GM23338 (cell line): ENCODE measurements around the gene MAP2K4. TPM values are rescaled to one million over a fixed set of nuclear protein-coding genes. Genes with fewer than 3 reads are reported as not detected.

Experiments
- ATAC-seq: fragments of 200-7000 bp; cut with Tn5 transposase; 3 replicates; pipeline ENCODE4 v1.9.1; 2020
- DNase-seq: peaks from one replicate; pipeline ENCODE4 v3.0.0-alpha.2; 2015; ENCODE audit warnings: low spot score
- H2AFZ ChIP-seq: fragments of 200-600 bp; sonication (generic); 2 replicates; pipeline ENCODE4 v1.8.0; 2016; ENCODE audit warnings: antibody characterized with exemption, mild to moderate bottlenecking, moderate library complexity
- H3F3A ChIP-seq: fragments of 200-600 bp; sonication (generic); replicated peaks from 2 replicates; pipeline ENCODE4 v1.8.0; 2017; ENCODE audit warnings: antibody characterized with exemption, mixed run types, low read depth
- H3K27ac ChIP-seq: fragments of 200-600 bp; sonication (generic); 2 replicates; pipeline ENCODE4 v1.6.1; 2016; ENCODE audit warnings: low read depth
- H3K27me3 ChIP-seq: fragments of 200-600 bp; sonication (generic); 2 replicates; pipeline ENCODE4 v1.8.0; 2016; ENCODE audit warnings: mild to moderate bottlenecking, mixed run types, moderate library complexity; ENCODE audit not compliant: insufficient read depth
- H3K36me3 ChIP-seq: fragments of 200-600 bp; sonication (generic); 2 replicates; pipeline ENCODE4 v1.8.0; 2016; ENCODE audit warnings: mild to moderate bottlenecking; ENCODE audit not compliant: insufficient read depth
- H3K4me1 ChIP-seq: fragments of 200-600 bp; sonication (generic); 2 replicates; pipeline ENCODE4 v1.8.0; 2016; ENCODE audit warnings: mild to moderate bottlenecking, moderate library complexity; ENCODE audit not compliant: insufficient read depth
- H3K4me2 ChIP-seq: fragments of 200-600 bp; sonication (generic); 2 replicates; pipeline ENCODE4 v1.7.1; 2017; ENCODE audit warnings: mixed run types
- H3K4me3 ChIP-seq: fragments of 200-600 bp; sonication (generic); 2 replicates; pipeline ENCODE4 v1.6.1; 2016; ENCODE audit warnings: mixed run types
- H3K79me2 ChIP-seq: fragments of 200-600 bp; sonication (generic); replicated peaks from 2 replicates; pipeline ENCODE4 v1.8.0; 2017; ENCODE audit warnings: mild to moderate bottlenecking; ENCODE audit not compliant: insufficient read depth
- H3K9me2 ChIP-seq: fragments of 200-600 bp; sonication (generic); 2 replicates; pipeline ENCODE4 v1.8.0; 2017; ENCODE audit not compliant: insufficient read depth
- H4K20me1 ChIP-seq: fragments of 200-600 bp; sonication (generic); replicated peaks from 2 replicates; pipeline ENCODE4 v1.8.0; 2017; ENCODE audit warnings: mild to moderate bottlenecking; ENCODE audit not compliant: insufficient read depth
- H3K27ac Mint-ChIP-seq: 2 replicates; pipeline ENCODE4 v1.8.0; 2020; ENCODE audit warnings: inconsistent platforms, mild to moderate bottlenecking, moderate library complexity, mixed read lengths
- H3K27me3 Mint-ChIP-seq: 3 replicates; pipeline ENCODE4 v1.8.0; 2022; ENCODE audit warnings: low read depth, mild to moderate bottlenecking, moderate library complexity, mixed read lengths, inconsistent platforms; ENCODE audit not compliant: insufficient read depth, poor library complexity
- H3K36me3 Mint-ChIP-seq: 3 replicates; pipeline ENCODE4 v1.8.0; 2021; ENCODE audit warnings: low read depth, mild to moderate bottlenecking, inconsistent platforms, moderate library complexity, mixed read lengths
- H3K4me1 Mint-ChIP-seq: 3 replicates; pipeline ENCODE4 v1.8.0; 2020; ENCODE audit warnings: mild to moderate bottlenecking, inconsistent platforms, mixed read lengths
- H3K4me3 Mint-ChIP-seq: 3 replicates; pipeline ENCODE4 v1.8.0; 2021; ENCODE audit warnings: moderate library complexity, mild to moderate bottlenecking, inconsistent platforms, mixed read lengths
- H3K9me3 Mint-ChIP-seq: 3 replicates; pipeline ENCODE4 v1.8.0; 2020; ENCODE audit warnings: moderate library complexity, mild to moderate bottlenecking, inconsistent platforms, mixed read lengths
- CREB1 ChIP-seq: fragments of 250-450 bp; sonication (Bioruptor Pico); IDR thresholded peaks from 2 replicates; pipeline ENCODE4 v1.5.0; 2020; ENCODE audit warnings: low read depth, mild to moderate bottlenecking, moderate library complexity
- ETS1 ChIP-seq: IDR thresholded peaks from 2 replicates; pipeline ENCODE4 v1.6.1; 2016; ENCODE audit warnings: antibody characterized with exemption
- EZH2 ChIP-seq: fragments of 200-600 bp; sonication (generic); IDR thresholded peaks from one replicate; pipeline ENCODE4 v1.8.0; 2017; ENCODE audit warnings: antibody characterized with exemption, mild to moderate bottlenecking, low read depth; ENCODE audit not compliant: unreplicated experiment
- EZH2phosphoT487 ChIP-seq: fragments of 200-600 bp; sonication (generic); IDR thresholded peaks from one replicate; pipeline ENCODE4 v1.8.1; 2018; ENCODE audit warnings: antibody characterized with exemption; ENCODE audit not compliant: unreplicated experiment
- JUNB ChIP-seq: IDR thresholded peaks from one replicate; pipeline ENCODE4 v1.6.1; 2016; ENCODE audit warnings: antibody characterized with exemption; ENCODE audit not compliant: unreplicated experiment
- STAT1 ChIP-seq: IDR thresholded peaks from one replicate; pipeline ENCODE4 v1.6.1; 2016; ENCODE audit warnings: antibody characterized with exemption; ENCODE audit not compliant: unreplicated experiment
- ZNF114 ChIP-seq: fragments of 250-450 bp; sonication (Bioruptor Pico); IDR thresholded peaks from 2 replicates; pipeline ENCODE4 v1.5.0; 2020; ENCODE audit warnings: mild to moderate bottlenecking, moderate library complexity
- ZNF462 ChIP-seq: fragments of 250-450 bp; sonication (Bioruptor Pico); IDR thresholded peaks from 2 replicates; pipeline ENCODE4 v1.5.0; 2020; ENCODE audit warnings: mild to moderate bottlenecking, moderate library complexity
- polyA plus RNA-seq: library from polyadenylated mRNA; unstranded; fragments of >200 nt; fragmentation: Nextera tagmentation; extraction: Ambion mirVana; gene quantifications from 2 replicates; pipeline ENCODE4 v1.2.1, GENCODE V29; 2016
- total RNA-seq: library from RNA; depleted of rRNA; stranded (reverse); fragments of >200 nt; shearing (Covaris generic); gene quantifications from 2 replicates; pipeline ENCODE4 v1.2.3, GENCODE V29; 2014

Gene MAP2K4
- total and polyA plus RNA-seq, 2 experiments from 2014 or later, result 25.3 to 36.4 TPM

DNA sequence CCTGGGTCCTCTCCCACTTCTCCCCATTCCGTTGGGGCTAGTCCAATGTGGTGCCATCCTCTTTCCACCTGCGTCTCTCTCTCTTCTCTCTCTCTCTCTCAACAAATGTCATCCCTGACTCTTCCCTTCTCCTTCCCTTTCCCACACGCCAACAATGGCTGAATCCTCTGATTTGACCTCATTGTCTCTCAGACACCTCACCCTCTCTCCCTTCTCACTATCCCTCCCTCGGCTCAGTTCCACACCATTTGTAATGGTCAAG lies 22.8 kb upstream of the MAP2K4 start (continued):
- TF ChIP-seq ZNF462 (no peak), CREB1 (no peak), ZNF114 (CRISPR knock-in tag) (no peak), JUNB (no peak), EZH2 (no peak), ETS1 (no peak), STAT1 (no peak)

DNA sequence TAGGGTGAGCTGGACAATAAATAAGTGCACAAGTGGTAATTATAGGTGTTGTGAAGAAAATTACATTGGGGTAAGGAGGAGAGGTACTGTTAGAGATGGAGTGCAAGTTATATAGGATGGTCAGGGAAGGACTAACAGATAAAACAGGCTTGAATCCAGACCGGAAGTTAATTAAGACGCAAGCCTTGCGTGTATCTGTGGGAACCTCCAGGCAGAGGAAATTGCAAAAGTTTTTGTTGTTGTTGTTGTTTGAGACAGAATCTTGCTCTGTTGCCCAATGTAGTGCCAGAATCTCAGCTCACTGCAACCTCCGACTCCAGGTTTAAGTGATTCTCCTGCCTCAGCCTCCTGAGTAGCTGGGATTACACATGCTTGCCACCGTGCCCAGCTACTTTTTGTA lies 21.0 kb upstream of the MAP2K4 start:
- DNase-seq (no peak), ATAC-seq (no peak)
- peaks cover 6% of the 10 kb centered on the region for H3K27me3 Mint-ChIP-seq
- no peaks in the 10 kb centered on the region for H4K20me1 ChIP-seq
- no peak overlapping the region for H3K4me3 ChIP-seq
- H3K36me3 ChIP-seq, result no peaks in the 10 kb centered on the region
- no peaks in the 10 kb centered on the region for H3K27me3 ChIP-seq
- H3K9me3 Mint-ChIP-seq, result no peaks in the 10 kb centered on the region; the same call in 2 of the 3 replicates
- H3K27ac Mint-ChIP-seq, result no peak overlapping the region
- H3K4me2 ChIP-seq, result no peak overlapping the region
- no peaks in the 10 kb centered on the region; the same call in 2 of the 3 replicates for H3K36me3 Mint-ChIP-seq
- H3F3A ChIP-seq, result peaks cover 5% of the 10 kb centered on the region; the same call in 1 of the 2 replicates
- peaks cover 8% of the 10 kb centered on the region; the same call in 1 of the 2 replicates for H3K79me2 ChIP-seq
- peaks cover 14% of the 10 kb centered on the region for H3K4me1 ChIP-seq
- no peak overlapping the region for H2AFZ ChIP-seq
- no peak overlapping the region for H3K4me3 Mint-ChIP-seq
- H3K4me1 Mint-ChIP-seq, result peaks cover 11% of the 10 kb centered on the region
- H3K9me2 ChIP-seq, result no peaks in the 10 kb centered on the region
- H3K27ac ChIP-seq, result no peak overlapping the region
- no peak for TF ChIP-seq ZNF462
- no peak for TF ChIP-seq JUNB
- no peak for TF ChIP-seq EZH2phosphoT487
- no peak for TF ChIP-seq EZH2
